ENCODE results near the gene TNFAIP2. TPM values are rescaled to one million over a fixed set of nuclear protein-coding genes. Genes with fewer than 3 reads are reported as not detected.

TNFAIP2 gene
- total and polyA plus RNA-seq, 9 of the 15 experiments (the other 6 are each of a cell fraction or from before 2014, with no cell fraction given): 22.6 to 68.6 (median 44.6) TPM

DNA sequence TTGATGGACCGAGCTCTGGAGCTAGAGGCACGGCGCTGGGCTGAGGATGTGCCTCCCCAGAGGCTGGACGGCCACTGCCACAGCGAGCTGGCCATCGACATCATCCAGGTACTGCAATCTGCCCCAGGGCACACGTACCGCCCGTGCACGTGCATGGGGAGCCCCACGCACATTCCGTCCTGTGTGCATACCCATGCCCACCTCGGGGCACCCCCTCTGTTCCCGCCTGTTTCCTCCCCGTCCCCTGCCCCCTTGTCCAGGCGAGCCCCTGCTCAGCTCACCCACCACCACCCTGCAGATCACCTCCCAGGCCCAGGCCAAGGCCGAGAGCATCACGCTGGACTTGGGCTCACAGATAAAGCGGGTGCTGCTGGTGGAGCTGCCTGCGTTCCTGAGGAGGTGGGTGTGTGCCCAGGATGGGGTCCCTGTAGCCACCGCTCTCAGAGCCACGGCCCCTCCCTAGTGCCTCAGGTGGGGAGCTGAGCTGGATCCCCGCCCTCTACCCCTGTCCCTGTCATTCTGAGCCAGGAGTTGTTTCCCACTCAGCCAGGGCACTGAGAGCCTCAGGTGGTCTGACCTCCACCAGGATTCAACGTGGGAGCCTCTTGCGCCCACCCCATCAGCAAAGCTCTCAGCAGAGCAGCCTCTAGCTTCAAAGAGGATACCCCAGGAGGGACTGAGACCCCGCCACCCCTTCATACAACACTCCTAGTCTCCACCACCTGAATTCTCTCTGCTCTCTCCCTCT is 6.9 kb downstream of the TNFAIP2 start:
- no peak overlapping the region for H3K4me3 ChIP-seq
- no peak overlapping the region for H2AFZ ChIP-seq (ENCODE audit: low read depth, low read length)
- H3K9me1 ChIP-seq (ENCODE audit: control insufficient read depth, insufficient read depth, low read length): no peaks in the 10 kb centered on the region
- intact Hi-C loops (cut with micrococcal nuclease) (no loop called here), in situ Hi-C loops (cut with MboI) (no loop called here)
- no peaks in the 10 kb centered on the region for H4K20me1 ChIP-seq (replicated peaks; ENCODE audit: control insufficient read depth, insufficient read depth, low read length)
- FAIRE-seq (no peak), DNase-seq (ENCODE audit: extremely low read depth in 1 of 4, low spot score in 3 of 4) (no peak), ATAC-seq (no peak)
- 81% methylated on average over 5 of the region's 26 CpGs for WGBS (ENCODE audit: insufficient coverage, low coverage, missing lambda C conversion rate)
- H3K36me3 ChIP-seq (ENCODE audit: control insufficient read depth, insufficient read depth, low read length): peaks cover 70% of the 10 kb centered on the region; the same call in 2 of the 3 replicates
- H3K9me3 ChIP-seq (replicated peaks; ENCODE audit: control insufficient read depth, insufficient read depth, low read depth, low read length): no peaks in the 10 kb centered on the region
- H3K4me1 ChIP-seq (replicated peaks in 1 of 2; ENCODE audit: control insufficient read depth in 2 of 2, insufficient read depth in 2 of 2, low read length in 2 of 2): peaks cover 0 to 40% of the 10 kb centered on the region in 2 experiments; a peak in 2 of 5 replicates
- H3K79me2 ChIP-seq (ENCODE audit: control insufficient read depth, insufficient read depth, low read length): peaks cover 5% of the 10 kb centered on the region; the same call in 1 of the 3 replicates
- H3K4me2 ChIP-seq (ENCODE audit: insufficient read depth, low read length): no peak overlapping the region
- H3K9ac ChIP-seq (ENCODE audit: insufficient read depth in 1 of 2, low read depth in 2 of 2, low read length in 2 of 2): peak overlapping the region in 1 of 2 experiments; percentile 35; a peak in 1 of 4 replicates
- BruUV-seq (replicated peaks): no TSS peak
- no peak overlapping the region for H3K27ac ChIP-seq (ENCODE audit: extremely low read depth, low read depth, low read length)
- no peaks in the 10 kb centered on the region for H3K27me3 ChIP-seq (ENCODE audit: control insufficient read depth in 2 of 2, insufficient read depth in 2 of 2, low read length in 2 of 2)
- ChIA-PET POLR2A (interaction anchor here (0.5 to 0.9 kb wide), 4 partner anchors 97 to 225 kb away, joined by 3 read pairs; no protein-coding TSS in a partner anchor), CTCF (ENCODE audit: low intra/inter-chr PET ratio) (no interaction called here)
- 0 out of 2 replicates have a peak, but pooled peaks have one; percentile 28 for TF ChIP-seq RBFOX2 (IDR thresholded peaks at IDR 0.05; ENCODE audit: low read depth, low read length)
- no peak for TF ChIP-seq FIP1L1 (IDR thresholded peaks at IDR 0.05; ENCODE audit: low read depth, low read length, poor library complexity, severe bottlenecking)
- TF ChIP-seq HMGN3 (IDR thresholded peaks at IDR 0.05; ENCODE audit: borderline replicate concordance, extremely low read depth, insufficient read length, low read depth, low read length): no peak
- no peak for TF ChIP-seq ZNF436 (CRISPR knock-in tag; IDR thresholded peaks at IDR 0.05)
- TF ChIP-seq PHF8 (IDR thresholded peaks at IDR 0.05; ENCODE audit: borderline replicate concordance, low read length): no peak

All from K562 (cell line).